Measurements from ENCODE around the gene MMP23B.

- TF ChIP-seq CTCF (IDR thresholded peaks at IDR 0.05; ENCODE audit: borderline replicate concordance, extremely low read depth, low read length, poor library complexity, severe bottlenecking) (no peak), EZH2 (IDR thresholded peaks at IDR 0.05; ENCODE audit: borderline replicate concordance, low read depth, low read length, severe bottlenecking) (no peak)
Observed at GRCh38 chr1:1678581-1679380, 46.8 kb downstream of the MMP23B start.
